Prostate gland (tissue), 2 donors: ENCODE data around the gene HES1. TPM values are rescaled to one million over a fixed set of nuclear protein-coding genes. Genes with fewer than 3 reads are reported as not detected.

Experiments
- DNase-seq: peaks from one replicate; pipeline ENCODE4 v3.0.0-alpha.2; 2019; ENCODE audit warnings: low spot score
- H3K27ac ChIP-seq, 2 donors: fragments of 200-600 bp; sonication (generic); 2 replicates each; pipeline ENCODE4 v1.5.1; 2017 to 2019
- H3K27me3 ChIP-seq: fragments of 200-600 bp; sonication (generic); replicated peaks from 2 replicates; pipeline ENCODE4 v1.5.1; 2019; ENCODE audit not compliant: insufficient read depth
- H3K36me3 ChIP-seq, 2 donors: fragments of 200-600 bp; sonication (generic); 1 replicate in 1 of 2; 2 replicates in 1 of 2; pipeline versions ENCODE4 v1.5.1 to v1.8.1; 2017 to 2019
- H3K4me1 ChIP-seq: fragments of 200-600 bp; sonication (generic); replicated peaks from 2 replicates; pipeline ENCODE4 v1.5.1; 2019
- H3K4me3 ChIP-seq, 2 donors: fragments of 200-600 bp; sonication (generic); 2 replicates each; pipeline ENCODE4 v1.5.1; 2017 to 2019
- H3K9me3 ChIP-seq: fragments of 200-600 bp; sonication (generic); 2 replicates; pipeline ENCODE4 v1.5.1; 2017
- CTCF ChIP-seq, 4 experiments: fragments of 200-600 bp in 2 of 4; fragments of 450-650 bp in 2 of 4; sonication (generic) in 2 of 4; IDR thresholded peaks; 1 replicate in 3 of 4; 2 replicates in 1 of 4; pipeline ENCODE4 v1.5.1; 2016 to 2019; ENCODE audit warnings: antibody characterized with exemption in 4 of 4, mild to moderate bottlenecking in 2 of 4, moderate library complexity in 2 of 4
- POLR2A ChIP-seq: fragments of 450-650 bp; IDR thresholded peaks from one replicate; pipeline ENCODE4 v1.6.1; 2016; ENCODE audit warnings: antibody characterized with exemption, mild to moderate bottlenecking
- POLR2AphosphoS5 ChIP-seq: sonication (generic); formaldehyde crosslinking; IDR thresholded peaks from one replicate; pipeline ENCODE4 v1.6.1; 2017; ENCODE audit warnings: antibody characterized with exemption
- WGBS: methylation state at CpG from one replicate; pipeline ENCODE4 v1.1.5; 2018; 5-methylcytosine and 5-hydroxymethylcytosine counted together
- intact Hi-C: fragments of 100-400 bp; cut with DNase I; formaldehyde crosslinking; loops from one replicate; pipeline ENCODE4 v1.14.2; 2022
- total RNA-seq, 2 donors: library from RNA; depleted of rRNA; stranded (reverse); fragments of >200 nt; gene quantifications; one replicate each; pipeline ENCODE4 v1.1.0, GENCODE V29; 2016

The HES1 gene
- total RNA-seq, 2 donors from 2014 or later = 92.4 to 174 TPM

- no peaks in the 10 kb centered on the region for H3K9me3 ChIP-seq
- intact Hi-C loops = no loop called here
- H3K27me3 ChIP-seq = no peaks in the 10 kb centered on the region
- H3K4me1 ChIP-seq = peaks cover 25% of the 10 kb centered on the region
- DNase-seq = no peak
- WGBS = 92% methylated on average over 10 of the region's 10 CpGs
- H3K36me3 ChIP-seq = no peaks in the 10 kb centered on the region
- no peak for TF ChIP-seq POLR2AphosphoS5
- no peak for TF ChIP-seq CTCF (IDR thresholded peaks at IDR 0.05)
- TF ChIP-seq POLR2A = no peak
- peak overlapping the region in 1 of 2 donors; percentile 73 for H3K27ac ChIP-seq
- no peak overlapping the region for H3K4me3 ChIP-seq
Measured at GRCh38 chr3:194162070-194162678, 26.2 kb downstream of the HES1 start.

GRCh38 chr3:194162817-194163584 is 27.1 kb downstream of the HES1 start:
- Histone ChIP-seq H3K27me3 (no peaks in the 10 kb centered on the region), H3K27ac (no peak overlapping the region), H3K36me3 (no peaks in the 10 kb centered on the region), H3K9me3 (no peaks in the 10 kb centered on the region), H3K4me1 (peaks cover 25% of the 10 kb centered on the region), H3K4me3 (no peak overlapping the region)
- 97% methylated on average over 6 of the region's 6 CpGs for WGBS
- no peak for DNase-seq
- TF ChIP-seq POLR2A = no peak
- no peak for TF ChIP-seq POLR2AphosphoS5
- no peak for TF ChIP-seq CTCF (IDR thresholded peaks at IDR 0.05)
- intact Hi-C loops = no loop called here

GRCh38 chr3:194163697-194164096 is 27.7 kb downstream of the HES1 start:
- no peak overlapping the region for H3K4me3 ChIP-seq
- intact Hi-C loops = no loop called here
- peaks cover 25% of the 10 kb centered on the region for H3K4me1 ChIP-seq
- no peak for DNase-seq
- no peaks in the 10 kb centered on the region for H3K9me3 ChIP-seq
- no peak overlapping the region for H3K27ac ChIP-seq
- TF ChIP-seq POLR2AphosphoS5 = no peak
- WGBS = 57% methylated on average over 5 of the region's 5 CpGs
- H3K36me3 ChIP-seq = no peaks in the 10 kb centered on the region
- H3K27me3 ChIP-seq = no peaks in the 10 kb centered on the region

GRCh38 chr3:194164861-194165260 is 28.9 kb downstream of the HES1 start:
- Histone ChIP-seq H3K4me1 (peaks cover 21% of the 10 kb centered on the region), H3K4me3 (no peak overlapping the region), H3K27me3 (no peaks in the 10 kb centered on the region), H3K27ac (no peak overlapping the region), H3K36me3 (no peaks in the 10 kb centered on the region), H3K9me3 (no peaks in the 10 kb centered on the region)
- TF ChIP-seq POLR2A (no peak), POLR2AphosphoS5 (no peak), CTCF (IDR thresholded peaks at IDR 0.05) (no peak)
- WGBS = 48% methylated on average over 5 of the region's 5 CpGs
- DNase-seq = no peak
- intact Hi-C loops = no loop called here

GRCh38 chr3:194165271-194166018 is 29.5 kb downstream of the HES1 start:
- Histone ChIP-seq H3K4me3 (no peak overlapping the region), H3K9me3 (no peaks in the 10 kb centered on the region), H3K4me1 (peaks cover 15% of the 10 kb centered on the region), H3K36me3 (no peaks in the 10 kb centered on the region), H3K27ac (no peak overlapping the region), H3K27me3 (no peaks in the 10 kb centered on the region)
- 68% methylated on average over 7 of the region's 7 CpGs for WGBS
- intact Hi-C loops = no loop called here
- DNase-seq = no peak
- TF ChIP-seq CTCF (IDR thresholded peaks at IDR 0.05) = no peak
- TF ChIP-seq POLR2A = no peak
- TF ChIP-seq POLR2AphosphoS5 = no peak
